ENCODE data around the gene TRAPPC3.

The TRAPPC3 gene

GRCh38 chr1:36092798-36093185, 56.5 kb downstream of the TRAPPC3 start:
- no peak overlapping the region for H3K4me3 ChIP-seq (ENCODE audit: low read length)
- TF ChIP-seq CTCF (conservative IDR thresholded peaks at IDR 0.05; ENCODE audit: low read length), result no peak
- DNase-seq (ENCODE audit: low read depth), result no peak

GRCh38 chr1:36092166-36092797, 57.0 kb downstream of the TRAPPC3 start:
- no peak for DNase-seq (ENCODE audit: low read depth)
- no peak overlapping the region for H3K4me3 ChIP-seq (ENCODE audit: low read length)
- TF ChIP-seq CTCF (conservative IDR thresholded peaks at IDR 0.05; ENCODE audit: low read length), result no peak

- TF ChIP-seq CTCF (conservative IDR thresholded peaks at IDR 0.05; ENCODE audit: low read length), result no peak
- no peak overlapping the region for H3K4me3 ChIP-seq (ENCODE audit: low read length)
Measured at GRCh38 chr1:36091698-36092097, 57.6 kb downstream of the TRAPPC3 start.

GRCh38 chr1:36091141-36091540, 58.1 kb downstream of the TRAPPC3 start:
- H3K4me3 ChIP-seq (ENCODE audit: low read length), result no peak overlapping the region
- no peak for DNase-seq (ENCODE audit: low read depth)
- TF ChIP-seq CTCF (conservative IDR thresholded peaks at IDR 0.05; ENCODE audit: low read length), result no peak

More at GRCh38 chr1:36091698-36092097, 57.6 kb downstream of the TRAPPC3 start:
- no peak for DNase-seq (ENCODE audit: low read depth)

- peak; percentile 58 for DNase-seq (ENCODE audit: low read depth)
- H3K4me3 ChIP-seq (ENCODE audit: low read length), result peak overlapping the region; percentile 73
- no peak for TF ChIP-seq CTCF (conservative IDR thresholded peaks at IDR 0.05; ENCODE audit: low read length)
Measured at GRCh38 chr1:36089393-36090121, 59.7 kb downstream of the TRAPPC3 start.

GRCh38 chr1:36088577-36089392, 60.5 kb downstream of the TRAPPC3 start, which contains the start of gene ADPRS:
Gene ADPRS, plus strand, starts transcription at chr1:36088892. Its CDS starts 13 bp downstream, at chr1:36088905.
- H3K4me3 ChIP-seq (ENCODE audit: low read length), result peak within 1 kb of the TSS; percentile 73
- DNase-seq (ENCODE audit: low read depth), result peak; percentile 91
- peak; percentile 73 for TF ChIP-seq CTCF (conservative IDR thresholded peaks at IDR 0.05; ENCODE audit: low read length)
